HG02852 (cell line): Measurements from ENCODE around the gene TMEM14C.

Source experiments
- ATAC-seq: cut with Tn5 transposase; IDR thresholded peaks from one replicate; pipeline ENCODE4 v1.9.1; 2021; ENCODE audit warnings: mild to moderate bottlenecking, moderate library complexity; ENCODE audit not compliant: unreplicated experiment

TMEM14C gene

GRCh38 chr6:10759312-10759839, 36.5 kb downstream of the TMEM14C start:
- ATAC-seq: peak; percentile 60

DNA sequence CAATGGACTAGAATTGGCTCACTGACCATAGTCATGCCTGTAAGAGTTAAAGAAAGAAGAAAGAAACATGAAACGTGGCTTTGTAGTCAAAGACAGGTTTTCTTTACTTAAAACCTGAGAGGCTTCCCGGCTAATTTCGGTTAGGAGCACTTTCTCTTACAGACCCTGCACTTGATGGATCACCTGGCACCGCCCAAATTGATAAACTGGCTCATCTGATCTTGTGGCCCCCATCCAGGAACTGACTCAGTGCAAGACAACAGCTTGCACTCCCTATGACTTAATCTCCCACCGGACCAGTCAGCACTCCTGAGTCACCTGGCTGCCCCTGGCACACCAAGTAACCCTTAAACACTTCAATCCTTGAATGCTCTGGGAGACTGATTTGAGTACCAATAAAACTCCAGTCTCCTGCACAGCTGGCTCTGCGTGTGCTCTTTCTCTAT, 37.0 kb downstream of the TMEM14C start:
- ATAC-seq: no peak

- no peak for ATAC-seq
Observed at GRCh38 chr6:10763006-10763405, 40.1 kb downstream of the TMEM14C start.

- ATAC-seq: no peak
Observed at GRCh38 chr6:10769419-10769818, 46.5 kb downstream of the TMEM14C start.

DNA sequence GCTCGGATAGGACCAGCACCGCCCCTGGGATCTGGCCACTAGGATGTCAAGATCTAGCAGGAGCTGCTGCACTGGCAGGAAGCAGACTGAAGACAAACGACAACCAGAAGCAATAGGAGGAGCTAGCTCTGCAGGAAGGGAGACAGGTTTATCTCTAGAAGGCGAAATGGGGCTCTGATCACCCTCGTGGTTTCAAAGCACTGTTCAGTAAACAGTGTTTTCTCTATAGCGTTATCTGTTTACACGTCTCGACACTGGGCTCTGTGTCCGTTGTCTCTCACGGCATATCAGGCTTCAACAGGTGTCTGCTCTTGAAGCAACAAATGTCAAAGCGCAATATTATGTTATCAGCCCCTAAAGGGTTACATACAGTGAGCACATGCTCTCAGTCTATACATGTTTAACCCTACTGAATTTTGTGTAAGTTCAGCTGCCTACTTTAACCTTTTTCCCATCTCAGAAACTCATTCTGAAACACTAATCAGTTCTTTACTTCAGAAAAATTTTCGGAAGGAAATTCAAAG, 48.6 kb downstream of the TMEM14C start:
- no peak for ATAC-seq

DNA sequence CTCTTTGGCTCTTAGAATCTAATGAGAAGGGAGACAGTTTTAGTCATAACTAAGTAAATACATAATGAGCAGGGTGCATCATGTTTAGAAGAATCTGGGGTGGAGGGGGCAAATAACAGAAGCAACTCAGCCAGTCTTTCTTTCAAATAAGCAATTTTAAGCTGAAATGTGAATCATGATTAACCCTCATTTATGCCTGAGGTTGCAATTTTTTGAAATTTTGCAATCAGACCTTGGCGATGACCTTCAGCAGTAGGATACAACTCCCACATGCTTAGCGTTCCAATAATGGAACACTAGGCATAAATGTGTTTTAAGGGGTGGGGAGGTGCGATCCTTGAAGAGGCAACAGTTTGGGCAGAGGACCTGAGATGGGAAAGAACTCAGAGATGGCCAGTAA, 55.4 kb downstream of the TMEM14C start:
- no peak for ATAC-seq

- ATAC-seq: no peak
Observed at GRCh38 chr6:10779076-10779475, 56.2 kb downstream of the TMEM14C start.
